Measurements from ENCODE around the gene TNNI2.
"Not testable (repeated sequence)": the region's sequence is repeated elsewhere in the genome, so short reads cannot be mapped to it uniquely, and the experiment has no call there.

The TNNI2 gene
- 0 reads per million in 2 donors for total RNA-seq

DNA sequence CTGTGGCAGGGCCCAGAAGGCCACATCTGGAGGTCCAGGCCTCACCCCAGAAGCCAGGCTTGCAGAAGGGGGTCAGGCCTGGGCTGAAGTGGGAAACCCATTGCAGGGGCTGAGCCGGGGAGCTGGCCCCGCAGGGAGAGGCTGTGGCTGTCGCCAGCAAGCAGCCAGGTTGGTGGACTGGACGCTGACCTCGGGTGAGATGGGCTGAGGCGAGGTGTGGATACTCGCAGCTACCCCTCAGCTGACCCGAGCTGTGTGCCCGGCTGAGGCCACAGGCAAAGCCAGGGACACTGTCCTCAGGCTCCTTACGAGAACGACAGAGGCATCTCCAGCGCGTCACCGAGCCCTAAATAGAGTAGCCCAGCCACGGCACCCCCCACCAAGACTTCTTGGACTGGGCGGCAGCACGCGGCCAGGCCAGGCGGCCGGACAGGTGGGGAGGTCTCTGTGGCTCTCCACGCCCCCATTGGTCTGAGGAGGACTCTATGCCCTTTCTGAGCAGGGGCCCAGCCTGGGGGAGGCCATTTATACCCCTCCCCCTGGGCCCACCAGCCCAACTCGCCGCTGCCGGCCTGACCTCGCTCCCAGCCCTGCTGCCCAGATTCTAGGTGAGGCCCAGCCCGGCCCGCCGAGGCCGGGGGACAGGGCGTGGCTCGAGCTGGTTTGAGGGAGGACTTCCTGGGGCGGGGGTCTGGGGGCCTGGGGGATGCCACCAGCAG is at the start of gene TNNI2:
Gene TNNI2 (plus strand): TSS at position 556 of the 719 bp plus-strand sequence. CDS start 716 bp downstream, outside the sequence.
- no peak for DNase-seq

DNA sequence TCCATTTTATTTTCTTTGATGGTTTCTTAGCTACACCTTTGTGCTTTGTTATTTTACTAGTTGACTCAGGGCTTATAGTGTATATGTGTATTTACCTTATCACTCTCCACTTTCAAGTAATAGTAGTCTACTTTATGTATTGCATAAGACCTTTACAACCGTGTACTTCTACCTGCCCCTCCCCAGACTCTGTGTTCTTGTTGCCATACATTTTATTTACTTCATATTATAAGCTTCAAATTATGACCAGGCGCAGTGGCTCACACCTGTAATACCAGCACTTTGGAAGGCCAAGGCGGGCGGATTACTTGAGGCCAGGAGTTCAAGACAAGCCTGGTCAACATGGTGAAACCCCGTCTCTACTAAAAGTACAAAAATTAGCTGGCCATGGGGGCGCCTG is 46.9 kb upstream of the TNNI2 start:
- DNase-seq, result no peak

DNA sequence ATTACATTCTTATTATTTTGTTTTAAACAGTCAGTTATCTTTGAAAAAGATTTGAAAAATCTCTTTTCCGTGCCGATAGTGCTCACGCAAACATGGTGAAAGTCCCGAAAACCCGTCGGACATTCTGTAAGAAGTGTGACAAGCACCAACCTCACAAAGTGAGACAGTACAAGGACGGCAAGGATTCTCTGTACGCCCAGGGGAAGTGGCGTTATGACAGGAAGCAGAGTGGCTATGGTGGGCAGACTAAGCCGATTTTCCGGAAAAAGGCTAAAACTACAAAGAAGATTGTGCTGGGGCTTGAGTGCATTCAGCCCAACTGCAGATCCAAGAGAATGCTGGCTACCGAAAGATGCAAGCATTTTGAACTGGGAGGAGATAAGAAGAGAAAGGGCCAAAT is 46.3 kb upstream of the TNNI2 start:
- peak in 1 of 5 experiments; percentile 18 for DNase-seq

DNA sequence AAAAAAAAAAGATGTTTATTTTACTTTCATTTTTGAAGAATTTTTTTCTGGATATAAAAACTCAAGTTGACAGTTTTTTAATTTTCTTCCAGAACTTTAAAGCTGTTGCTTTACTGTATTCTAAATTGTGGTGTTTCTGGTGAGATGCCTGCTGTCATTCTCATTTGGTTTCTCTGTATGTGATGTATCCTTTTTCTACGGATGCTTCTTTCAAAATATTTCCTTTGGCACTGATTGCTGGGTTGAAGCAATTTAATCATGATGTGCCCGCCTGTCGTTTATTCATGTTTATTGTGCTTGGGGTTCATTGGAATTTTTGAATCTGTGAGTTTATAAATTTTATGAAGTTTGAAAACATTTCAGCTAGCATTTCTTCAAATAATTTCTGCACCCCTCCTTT is 45.7 kb upstream of the TNNI2 start:
- DNase-seq, result no peak

DNA sequence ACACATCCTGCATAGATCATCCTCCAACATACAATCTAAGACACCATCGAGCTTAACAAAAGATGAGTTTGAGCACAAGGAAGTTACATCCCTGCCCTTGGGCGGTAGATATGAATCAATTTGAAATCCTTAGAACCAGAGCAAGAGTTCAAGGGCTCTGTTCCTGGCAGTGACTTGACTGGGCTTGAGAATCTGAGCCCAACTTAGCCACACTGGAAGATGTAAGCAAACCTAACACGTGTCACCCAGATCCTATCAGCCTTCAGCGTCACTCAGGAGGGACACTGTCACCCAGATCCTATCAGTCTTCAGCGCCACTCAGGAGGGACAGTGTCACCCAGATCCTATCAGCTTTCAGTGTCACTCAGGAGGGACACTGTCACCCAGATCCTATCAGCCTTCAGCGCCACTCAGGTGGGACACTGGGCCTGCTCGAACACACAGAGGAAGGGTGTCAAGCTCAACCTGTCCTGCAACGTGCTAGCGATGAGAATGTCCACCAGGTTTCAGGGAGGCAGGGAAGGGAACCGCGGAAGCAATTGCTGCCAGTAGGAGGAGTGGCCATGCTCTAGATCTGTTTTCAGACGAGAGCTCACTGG is 42.3 kb upstream of the TNNI2 start:
- DNase-seq, result peak in 1 of 5 experiments; percentile 10

DNA sequence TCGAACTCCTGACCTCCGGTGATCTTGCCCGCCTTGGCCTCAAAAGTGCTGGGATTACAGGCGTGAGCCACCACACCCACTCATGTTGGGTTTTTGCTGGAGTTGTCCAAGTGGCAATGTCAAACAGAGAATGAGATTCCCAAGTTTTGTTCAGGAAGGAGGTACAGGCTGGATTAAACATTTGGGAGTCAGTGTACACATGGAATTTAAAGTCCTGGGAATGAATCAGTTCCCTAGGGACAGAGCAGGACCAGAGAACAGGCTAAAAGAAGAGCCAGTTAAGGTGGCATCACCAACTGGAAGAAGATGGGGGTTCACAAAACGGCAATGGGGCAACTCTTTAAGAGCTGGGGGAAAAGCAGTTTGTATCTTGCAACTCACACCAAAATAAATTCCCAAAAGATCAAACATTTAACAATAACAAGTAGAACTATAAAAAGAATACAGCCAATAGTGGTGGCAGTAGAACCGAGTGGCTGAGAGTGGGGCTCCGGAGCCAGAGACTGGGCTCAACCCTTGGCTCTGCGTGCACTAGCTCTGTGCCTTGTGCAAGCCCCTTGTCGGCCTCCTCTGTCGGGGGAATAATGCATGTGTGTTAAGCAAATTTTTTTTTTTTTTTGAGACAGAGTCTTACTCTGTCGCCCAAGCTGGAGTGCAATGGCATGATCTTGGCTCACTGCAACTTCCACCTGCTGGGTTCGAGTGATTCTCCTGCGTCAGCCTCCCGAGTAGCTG is 41.2 kb upstream of the TNNI2 start:
- DNase-seq, result no peak

DNA sequence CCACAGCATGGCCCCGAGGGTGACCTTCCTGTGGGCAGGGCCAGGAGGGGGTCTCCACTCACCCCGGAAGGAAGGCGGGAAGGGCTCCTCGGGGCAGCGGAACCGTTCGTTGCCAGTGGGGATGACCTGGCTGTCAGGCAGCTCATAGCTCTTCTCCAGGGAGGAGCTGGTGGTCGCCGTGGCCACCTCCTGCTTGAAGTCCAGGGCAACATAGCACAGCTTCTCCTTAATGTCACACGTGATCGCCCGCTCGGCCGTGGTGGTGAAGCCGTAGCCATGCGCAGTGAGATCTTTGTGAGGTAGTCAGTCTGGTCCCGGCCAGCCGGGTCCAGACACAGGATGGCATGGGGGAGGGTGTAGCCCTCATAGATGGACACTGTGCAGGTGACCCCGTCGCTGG is 35.5 kb upstream of the TNNI2 start:
- DNase-seq, result no peak

DNA sequence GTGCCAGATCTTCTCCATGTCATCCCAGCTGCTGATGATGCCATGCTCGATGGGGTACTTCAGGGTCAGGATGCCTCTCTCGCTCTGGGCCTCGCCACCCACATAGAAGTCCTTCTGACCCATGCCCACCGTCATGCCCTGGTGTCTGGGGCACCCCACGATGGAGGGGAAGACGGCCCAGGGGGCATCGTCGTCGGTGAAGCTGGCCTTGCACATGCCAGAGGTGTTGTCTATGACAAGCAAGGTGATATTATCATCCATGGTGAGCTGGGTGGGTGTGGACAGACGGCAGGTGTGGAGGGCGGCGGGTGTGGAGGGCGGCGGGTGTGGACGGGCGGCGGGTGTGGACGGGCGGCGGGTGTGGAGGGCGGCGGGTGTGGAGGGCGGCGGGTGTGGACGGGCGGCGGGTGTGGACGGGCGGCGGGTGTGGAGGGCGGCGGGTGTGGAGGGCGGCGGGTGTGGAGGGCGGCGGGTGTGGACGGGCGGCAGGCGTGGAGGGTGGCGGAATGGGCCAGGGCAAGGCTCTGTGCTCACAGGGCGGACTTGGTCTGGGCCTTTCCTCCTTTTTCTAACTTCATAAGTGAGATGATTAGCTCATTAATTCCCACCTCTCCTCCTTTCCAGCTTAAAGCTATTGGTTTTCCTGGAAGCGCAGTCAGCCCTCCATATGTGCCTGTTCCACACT is 34.8 kb upstream of the TNNI2 start:
- not testable (repeated sequence) for DNase-seq

DNA sequence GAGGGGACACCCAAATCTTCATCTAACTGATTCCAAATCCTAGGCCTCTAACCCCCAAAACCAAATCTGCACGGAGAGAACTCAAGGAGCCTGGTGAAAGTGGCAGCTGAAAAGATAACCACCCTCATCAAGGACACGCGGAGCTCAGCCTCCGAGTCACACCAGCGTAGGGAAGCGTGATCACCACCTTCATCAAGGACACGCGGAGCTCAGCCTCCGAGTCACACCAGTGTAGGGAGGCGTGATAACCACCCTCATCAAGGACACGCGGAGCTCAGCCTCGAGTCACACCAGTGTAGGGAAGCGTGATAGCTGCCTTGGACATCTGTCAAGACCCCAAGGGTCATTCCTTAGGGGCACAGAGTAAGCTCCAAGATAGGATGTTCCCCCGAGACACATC is 33.3 kb upstream of the TNNI2 start:
- no peak for DNase-seq

DNA sequence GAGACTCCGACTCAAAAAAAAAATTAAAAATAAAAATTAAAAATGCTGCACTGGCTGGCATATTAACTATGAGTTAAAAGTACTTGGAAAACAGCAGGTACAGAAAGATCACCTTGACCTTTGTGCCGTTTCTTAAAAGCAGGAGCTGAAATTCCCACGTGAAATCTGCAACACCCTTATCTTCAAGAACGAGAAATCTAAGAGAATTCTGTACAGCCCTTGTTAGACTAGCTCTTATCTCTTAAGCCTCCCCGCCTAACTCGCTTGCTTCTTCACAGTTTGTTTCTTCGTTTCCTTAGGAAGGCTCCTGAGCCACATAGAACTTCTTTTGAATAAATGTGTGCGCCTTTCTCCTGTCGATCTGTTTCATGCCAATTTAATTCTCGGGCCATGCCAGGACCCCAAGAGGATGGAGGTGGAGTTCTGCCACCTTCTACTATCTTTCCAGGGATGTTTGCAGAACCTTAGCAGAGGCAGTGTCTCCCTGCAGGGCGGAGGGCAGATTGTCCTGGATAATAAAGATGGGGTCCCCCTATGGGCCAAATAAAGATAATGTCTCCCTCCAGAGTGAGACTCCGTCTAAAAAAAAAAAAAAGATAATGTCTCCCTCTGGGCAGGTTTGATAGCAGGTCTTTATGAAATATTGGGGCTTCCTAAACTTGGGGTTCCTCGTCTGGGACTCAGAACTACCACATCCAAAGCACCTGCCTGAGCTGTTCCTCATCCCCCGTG is 31.4 kb upstream of the TNNI2 start:
- DNase-seq, result no peak

DNA sequence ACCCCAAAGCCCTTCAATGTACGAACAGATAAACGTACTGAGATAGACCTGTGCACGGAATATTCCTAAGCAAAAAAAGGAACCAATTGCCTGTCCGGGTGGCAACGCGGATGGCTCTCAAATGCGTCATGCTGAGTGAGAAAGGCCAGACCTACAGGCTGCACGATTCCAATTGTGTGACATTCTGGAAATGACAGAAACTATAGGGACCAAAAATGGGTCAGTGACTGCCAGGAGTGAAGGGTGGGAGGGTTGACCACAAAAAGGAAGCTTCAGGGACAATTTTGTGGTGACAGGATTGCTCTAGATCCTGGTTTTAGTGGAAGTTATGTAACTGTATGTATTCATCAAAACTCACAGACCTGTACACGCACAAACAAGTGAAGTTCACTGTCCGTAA is 28.0 kb upstream of the TNNI2 start:
- no peak for DNase-seq

DNA sequence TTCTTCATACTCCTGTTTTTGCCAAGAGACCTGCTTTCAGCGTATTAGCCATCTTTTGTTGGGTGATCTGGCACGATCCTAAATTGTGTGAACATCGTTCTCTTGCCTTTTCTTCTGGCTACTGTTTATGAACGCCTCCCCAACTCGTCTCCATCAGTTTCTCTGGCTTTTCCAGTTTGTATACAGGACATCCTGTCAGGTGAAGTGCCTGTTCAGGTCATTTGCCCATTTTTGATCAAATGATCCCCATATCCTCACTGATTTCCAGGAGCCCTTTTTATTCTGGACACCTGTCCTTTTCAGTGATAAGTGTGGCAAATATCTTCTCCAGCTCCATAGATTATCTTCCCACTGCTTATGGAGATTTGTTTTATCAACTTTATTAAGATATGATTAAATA is 26.5 kb upstream of the TNNI2 start:
- DNase-seq, result no peak

DNA sequence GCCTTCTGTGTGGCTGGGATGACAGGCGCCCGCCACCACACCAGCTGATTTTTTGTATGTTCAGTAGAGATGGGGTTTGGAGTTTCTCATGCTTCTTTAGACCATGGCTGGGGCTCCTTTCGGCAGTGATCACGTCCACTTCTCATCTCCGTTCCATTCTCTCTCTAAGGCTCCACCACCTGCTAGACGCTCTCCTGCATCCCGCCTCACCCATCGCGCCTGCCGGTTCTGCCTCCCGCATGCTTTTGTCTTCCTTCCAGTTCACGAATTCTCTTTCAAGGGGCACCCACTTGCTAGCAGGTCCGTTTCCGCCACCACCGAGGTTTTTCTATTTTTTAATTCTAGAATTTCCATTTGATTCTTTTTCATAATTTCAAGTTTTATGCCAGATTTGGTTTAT is 26.0 kb upstream of the TNNI2 start:
- DNase-seq, result no peak

DNA sequence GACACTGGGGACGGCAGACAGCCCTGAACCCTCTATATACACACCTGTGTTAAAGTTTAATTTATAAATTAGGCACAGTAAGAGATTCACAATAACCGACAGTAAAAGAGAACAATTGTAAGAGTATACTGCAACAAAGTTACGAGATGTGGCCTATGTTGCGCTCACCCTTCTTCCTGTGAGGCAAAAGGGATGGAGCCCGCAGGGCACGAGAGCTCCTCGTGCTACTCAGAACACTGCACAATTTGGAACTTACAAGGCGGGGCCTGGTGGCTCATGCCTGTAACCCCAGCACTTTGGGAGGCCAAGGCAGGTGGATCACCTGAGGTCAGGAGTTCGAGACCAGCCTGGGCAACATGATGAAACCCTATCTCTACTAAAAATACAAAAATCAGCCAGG is 25.4 kb upstream of the TNNI2 start:
- not testable (repeated sequence) for DNase-seq

DNA sequence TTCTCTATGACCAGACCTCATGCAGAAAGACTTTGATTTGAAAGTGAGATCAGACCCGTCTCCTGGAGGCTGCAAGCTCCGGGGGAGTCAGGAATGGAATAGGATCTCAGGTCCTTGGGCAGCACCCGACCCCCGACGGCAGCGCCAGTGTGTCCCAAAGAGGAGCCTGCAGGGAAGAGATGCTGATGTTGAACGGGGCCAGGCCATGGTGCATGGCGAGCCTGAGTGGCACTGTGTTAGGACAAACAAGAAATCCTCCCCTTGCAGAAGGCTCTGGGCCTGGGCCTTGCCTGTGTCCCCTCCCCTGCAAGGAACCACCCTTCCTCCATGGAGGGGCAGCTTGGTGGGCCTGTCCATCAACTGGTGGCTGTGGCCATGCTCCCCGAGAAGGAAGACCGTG is 24.1 kb upstream of the TNNI2 start:
- DNase-seq, result no peak

DNA sequence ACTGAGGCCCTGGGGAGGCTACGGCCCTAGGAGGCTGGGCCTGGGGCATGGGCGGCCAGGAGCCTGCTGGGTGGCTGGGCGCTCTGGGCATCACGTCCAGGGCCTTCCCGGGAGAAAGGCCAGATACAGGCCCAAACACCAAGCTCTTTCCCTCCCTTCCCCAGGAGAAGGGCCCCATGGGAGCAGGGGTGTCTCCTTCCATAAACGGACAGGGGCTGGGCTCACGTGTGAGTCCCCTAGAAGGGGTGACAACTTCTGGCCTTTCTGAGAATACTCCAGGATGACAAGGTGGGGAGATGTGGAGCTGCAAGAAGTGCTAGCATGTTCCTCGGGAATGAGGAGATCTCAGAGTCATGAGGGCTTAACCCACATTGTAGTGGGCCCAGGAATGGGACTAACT is 23.5 kb upstream of the TNNI2 start:
- DNase-seq, result no peak

DNA sequence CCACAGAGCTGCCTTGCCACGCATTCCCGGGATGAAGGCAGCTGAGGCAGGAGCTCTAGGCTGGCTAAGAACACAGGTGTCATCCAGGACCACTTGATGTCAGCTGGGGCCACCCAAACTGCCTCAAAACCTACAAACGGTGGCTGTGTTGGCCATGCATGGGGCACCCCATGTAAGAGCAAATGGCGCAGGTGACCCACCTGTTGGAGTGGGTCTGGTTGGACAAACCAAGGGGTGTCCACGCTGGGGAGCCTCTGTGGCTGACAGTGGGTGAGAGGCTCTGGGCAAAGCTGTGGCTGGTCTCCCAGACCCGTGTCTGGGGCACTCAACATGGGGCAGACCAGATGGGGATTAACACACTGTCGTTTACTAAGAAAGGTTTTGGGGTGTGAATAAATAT is 23.0 kb upstream of the TNNI2 start:
- no peak for DNase-seq

DNA sequence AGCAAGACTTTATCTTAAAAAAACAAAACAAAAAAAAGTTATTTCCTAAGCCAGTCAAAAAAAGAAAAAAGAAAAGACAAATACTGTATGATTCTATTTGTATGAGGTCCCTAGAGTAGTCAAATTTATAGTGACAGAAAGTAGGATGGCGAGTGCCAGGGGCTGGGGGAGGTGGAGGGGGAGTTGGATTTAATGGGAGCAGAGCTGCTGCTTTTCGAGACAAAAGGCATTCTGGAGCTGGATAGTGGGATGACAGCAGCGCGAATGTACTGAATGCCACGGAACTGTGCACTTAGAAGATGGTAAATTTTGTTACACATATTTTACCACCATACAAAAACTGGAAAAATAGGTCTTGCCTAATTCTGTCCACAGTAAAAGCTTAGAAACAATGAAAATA is 21.8 kb upstream of the TNNI2 start:
- no peak for DNase-seq

DNA sequence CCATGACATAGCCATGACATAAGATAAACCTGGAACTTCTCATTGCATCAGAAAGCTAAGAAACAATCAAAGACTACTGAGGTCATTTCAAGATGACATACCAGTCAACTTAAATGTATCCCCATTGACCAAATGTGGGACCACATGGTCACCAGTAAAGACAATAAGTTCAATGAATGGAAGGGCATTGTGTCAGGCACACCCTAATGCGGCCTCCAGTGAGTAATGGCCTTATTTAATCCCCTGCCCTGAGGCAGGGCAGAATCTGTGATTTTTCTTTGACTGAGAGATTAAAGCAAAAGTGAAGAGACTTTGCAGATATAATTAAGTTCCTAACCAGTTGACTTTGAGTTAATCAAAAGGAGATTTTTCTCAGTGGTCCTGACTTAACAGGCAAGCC is 21.3 kb upstream of the TNNI2 start:
- no peak for DNase-seq

DNA sequence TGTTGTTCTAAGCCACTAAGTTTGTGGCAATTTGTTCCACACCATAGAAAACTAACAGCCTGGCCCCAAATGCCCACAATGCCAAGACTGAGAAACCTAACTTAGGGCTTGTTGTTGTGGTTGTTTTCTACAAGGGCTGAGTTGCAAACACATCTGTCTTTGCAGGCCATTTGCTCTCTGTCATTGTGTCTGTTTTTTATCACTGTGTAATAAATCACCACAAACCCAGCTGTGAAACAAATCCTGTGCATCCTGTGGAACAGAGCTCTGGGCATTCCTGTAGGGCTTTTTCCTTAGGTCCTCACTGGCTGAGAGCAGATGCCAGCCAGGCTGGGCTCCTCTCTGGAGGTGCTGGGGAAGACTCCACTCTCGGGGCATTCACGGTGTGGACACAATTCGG is 19.7 kb upstream of the TNNI2 start:
- DNase-seq, result no peak

DNA sequence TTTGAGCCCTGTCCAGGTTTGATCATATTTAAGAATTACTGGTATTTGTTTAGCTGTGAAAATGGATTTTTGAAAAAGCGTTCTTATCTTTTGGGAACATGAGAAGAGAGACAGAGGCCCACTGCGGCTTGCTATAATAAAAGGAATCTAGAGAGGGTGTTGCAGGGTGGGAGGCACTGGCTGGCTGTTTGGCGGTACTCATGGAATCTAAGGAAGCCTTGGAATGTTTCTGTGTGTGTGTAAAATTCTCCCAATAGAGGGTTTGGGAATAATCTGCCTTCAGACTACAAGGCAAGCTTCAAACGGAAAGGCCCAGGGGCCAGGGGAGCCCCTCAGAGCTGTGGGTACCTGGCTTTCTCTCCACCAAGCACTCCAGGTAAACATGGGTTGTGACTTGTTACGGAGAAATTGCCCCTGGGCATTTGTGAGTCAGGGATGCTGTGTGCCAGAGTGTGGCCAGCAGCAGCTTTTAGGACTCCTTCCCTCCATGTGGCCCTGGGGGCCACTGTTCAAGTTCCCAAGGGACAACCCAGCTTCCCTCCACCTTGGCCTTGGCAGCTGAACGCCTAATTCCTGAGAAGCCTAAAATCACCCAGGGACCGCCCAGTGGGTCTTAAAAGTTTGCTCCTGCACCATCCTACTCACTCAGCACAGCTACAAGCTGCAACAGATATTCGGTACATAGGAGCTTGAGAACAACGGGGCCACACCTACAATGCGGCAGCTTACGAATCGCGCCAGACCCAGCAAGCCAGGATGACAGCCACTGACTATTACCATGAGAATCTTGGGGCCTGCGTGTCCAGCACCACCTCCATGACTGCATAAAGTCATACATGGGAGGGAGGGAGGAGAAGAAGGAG is 18.1 kb upstream of the TNNI2 start:
- DNase-seq, result no peak

DNA sequence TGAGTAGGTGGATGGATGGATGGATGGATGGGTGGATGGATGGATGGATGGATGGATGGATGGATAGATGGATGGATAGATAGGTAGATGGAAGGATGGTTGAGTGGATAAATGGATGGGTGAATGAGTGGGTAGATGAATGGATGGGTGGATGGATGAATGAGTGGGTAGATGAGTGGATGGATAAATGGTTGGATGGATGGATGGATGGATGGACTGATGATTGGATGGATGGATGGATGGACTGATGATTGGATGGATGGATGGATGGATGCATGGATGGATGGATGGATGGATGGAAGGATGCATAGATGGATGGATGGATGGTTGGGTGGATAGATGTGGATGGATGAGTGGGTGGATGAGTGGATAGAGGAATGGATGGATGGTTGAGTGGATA is 17.2 kb upstream of the TNNI2 start:
- no peak for DNase-seq

Data from T-helper 2 cell (primary cell).